OCI-LY7 (cell line): ENCODE results near the gene SLC17A7.

ENCODE experiments used
- EZH2phosphoT487 ChIP-seq: fragments of 200-600 bp; sonication (generic); IDR thresholded peaks from 2 replicates; pipeline ENCODE4 v1.6.1; 2018; ENCODE audit warnings: low read depth, borderline replicate concordance, mild to moderate bottlenecking, mixed run types, antibody characterized with exemption, low read length, moderate library complexity, mixed read lengths
- TF ChIP-seq, protein P1 (sequence below): fragments of 200-600 bp; sonication (generic); conservative IDR thresholded peaks from 2 replicates; pipeline ENCODE4 v1.5.1; 2014; ENCODE audit warnings: mild to moderate bottlenecking, antibody characterized with exemption, low read length, moderate library complexity, mixed read lengths

DNA sequence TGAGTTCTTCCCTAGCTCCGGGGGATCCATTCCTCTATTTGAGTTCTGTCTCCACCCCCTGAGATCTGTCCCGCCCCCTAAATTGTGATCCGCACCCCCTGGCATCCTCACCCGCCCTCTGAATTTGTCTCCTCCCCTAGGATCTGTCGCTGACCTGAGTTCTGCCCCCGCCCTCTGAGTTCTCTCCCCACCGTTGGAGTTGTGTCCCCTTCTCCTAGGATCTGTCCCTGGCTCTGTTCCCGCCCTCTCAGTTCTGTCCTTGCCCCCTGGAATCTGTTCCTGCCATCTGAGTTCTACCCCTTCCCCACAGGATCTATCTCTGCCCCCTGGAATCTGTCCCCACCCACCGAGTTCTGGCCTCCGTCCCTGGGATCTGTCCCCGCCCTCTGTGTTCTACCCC is 1.0 kb upstream of the SLC17A7 start:
- TF ChIP-seq, protein P1, sequence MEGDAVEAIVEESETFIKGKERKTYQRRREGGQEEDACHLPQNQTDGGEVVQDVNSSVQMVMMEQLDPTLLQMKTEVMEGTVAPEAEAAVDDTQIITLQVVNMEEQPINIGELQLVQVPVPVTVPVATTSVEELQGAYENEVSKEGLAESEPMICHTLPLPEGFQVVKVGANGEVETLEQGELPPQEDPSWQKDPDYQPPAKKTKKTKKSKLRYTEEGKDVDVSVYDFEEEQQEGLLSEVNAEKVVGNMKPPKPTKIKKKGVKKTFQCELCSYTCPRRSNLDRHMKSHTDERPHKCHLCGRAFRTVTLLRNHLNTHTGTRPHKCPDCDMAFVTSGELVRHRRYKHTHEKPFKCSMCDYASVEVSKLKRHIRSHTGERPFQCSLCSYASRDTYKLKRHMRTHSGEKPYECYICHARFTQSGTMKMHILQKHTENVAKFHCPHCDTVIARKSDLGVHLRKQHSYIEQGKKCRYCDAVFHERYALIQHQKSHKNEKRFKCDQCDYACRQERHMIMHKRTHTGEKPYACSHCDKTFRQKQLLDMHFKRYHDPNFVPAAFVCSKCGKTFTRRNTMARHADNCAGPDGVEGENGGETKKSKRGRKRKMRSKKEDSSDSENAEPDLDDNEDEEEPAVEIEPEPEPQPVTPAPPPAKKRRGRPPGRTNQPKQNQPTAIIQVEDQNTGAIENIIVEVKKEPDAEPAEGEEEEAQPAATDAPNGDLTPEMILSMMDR, result no peak
- no peak for TF ChIP-seq EZH2phosphoT487
